ENCODE data around the gene GALNT18. TPM values are rescaled to one million over a fixed set of nuclear protein-coding genes. Genes with fewer than 3 reads are reported as not detected.

The GALNT18 gene
- polyA plus RNA-seq, 1 experiment, result 4.1 TPM

DNA sequence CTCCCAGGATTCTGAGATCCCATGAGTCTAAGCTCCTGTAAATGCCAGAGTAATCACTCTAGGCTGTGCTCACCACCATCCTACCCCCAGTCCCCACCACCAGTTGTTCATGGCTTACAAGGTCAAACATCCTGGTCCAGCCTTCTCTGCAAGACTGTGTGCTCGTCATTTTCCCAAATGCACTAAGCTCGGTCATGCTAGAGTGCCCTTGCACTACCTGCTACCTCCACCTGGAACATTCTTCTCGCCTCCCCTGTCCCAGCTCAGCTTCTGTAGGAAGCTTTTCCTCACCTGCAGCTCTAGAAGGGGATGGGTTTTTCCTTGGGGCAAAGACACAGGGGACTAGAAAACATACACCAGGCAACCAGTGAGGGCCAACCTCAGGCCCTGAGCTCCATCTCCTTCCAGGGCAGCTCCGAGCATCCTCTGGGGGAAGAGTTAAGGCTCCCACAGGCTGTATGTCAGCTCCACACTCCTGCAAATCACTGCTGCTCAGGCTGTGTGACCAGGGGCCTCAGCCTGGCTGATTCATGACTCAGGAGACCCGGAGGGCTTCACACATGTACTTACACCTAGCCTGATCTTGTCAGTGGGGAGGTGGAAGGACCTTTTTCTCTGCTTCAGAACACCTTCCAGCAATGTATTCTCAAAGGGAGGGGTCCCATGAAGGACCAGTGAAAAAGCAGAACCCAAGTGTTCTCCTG, 231.6 kb downstream of the GALNT18 start:
- POLR2A ChIA-PET, result no interaction called here
- CTCF ChIA-PET, result no interaction called here

DNA sequence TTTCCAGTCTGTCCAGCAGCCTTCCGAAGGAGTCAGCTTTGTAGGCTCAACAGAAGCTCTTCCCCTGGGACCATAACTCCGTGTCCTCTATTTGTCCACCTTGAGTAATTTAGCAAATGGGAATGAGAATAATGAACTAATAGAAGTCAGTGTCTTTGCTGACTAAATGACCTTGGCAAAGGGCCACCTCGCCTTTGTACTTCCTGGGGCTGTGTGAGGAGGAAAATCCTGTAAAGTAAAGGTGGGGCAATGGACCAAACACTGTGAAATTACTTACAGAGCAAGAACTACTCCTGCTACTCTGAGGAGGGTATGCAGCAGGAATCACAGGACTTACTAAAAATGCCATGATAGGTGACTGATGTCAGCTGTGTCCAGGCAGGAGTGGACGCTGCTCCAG, 232.6 kb downstream of the GALNT18 start:
- H3K36me3 ChIP-seq (ENCODE audit: control insufficient read depth, insufficient read depth, low read length), result no peaks in the 10 kb centered on the region
- 0 out of 2 replicates have a peak, but pooled peaks cover 2% of the 10 kb centered on the region for H3K27me3 ChIP-seq (ENCODE audit: control insufficient read depth, insufficient read depth, low read length)
- H3K4me3 ChIP-seq (ENCODE audit: low read depth, low read length), result no peak overlapping the region
- TF ChIP-seq, protein P1, sequence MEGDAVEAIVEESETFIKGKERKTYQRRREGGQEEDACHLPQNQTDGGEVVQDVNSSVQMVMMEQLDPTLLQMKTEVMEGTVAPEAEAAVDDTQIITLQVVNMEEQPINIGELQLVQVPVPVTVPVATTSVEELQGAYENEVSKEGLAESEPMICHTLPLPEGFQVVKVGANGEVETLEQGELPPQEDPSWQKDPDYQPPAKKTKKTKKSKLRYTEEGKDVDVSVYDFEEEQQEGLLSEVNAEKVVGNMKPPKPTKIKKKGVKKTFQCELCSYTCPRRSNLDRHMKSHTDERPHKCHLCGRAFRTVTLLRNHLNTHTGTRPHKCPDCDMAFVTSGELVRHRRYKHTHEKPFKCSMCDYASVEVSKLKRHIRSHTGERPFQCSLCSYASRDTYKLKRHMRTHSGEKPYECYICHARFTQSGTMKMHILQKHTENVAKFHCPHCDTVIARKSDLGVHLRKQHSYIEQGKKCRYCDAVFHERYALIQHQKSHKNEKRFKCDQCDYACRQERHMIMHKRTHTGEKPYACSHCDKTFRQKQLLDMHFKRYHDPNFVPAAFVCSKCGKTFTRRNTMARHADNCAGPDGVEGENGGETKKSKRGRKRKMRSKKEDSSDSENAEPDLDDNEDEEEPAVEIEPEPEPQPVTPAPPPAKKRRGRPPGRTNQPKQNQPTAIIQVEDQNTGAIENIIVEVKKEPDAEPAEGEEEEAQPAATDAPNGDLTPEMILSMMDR (IDR thresholded peaks at IDR 0.05; ENCODE audit: insufficient read depth, low read depth, low read length), result no peak
- ChIA-PET POLR2A (no interaction called here), CTCF (no interaction called here)
- DNase-seq (ENCODE audit: low read depth), result no peak

More for the DNA sequence above, 231.6 kb downstream of the GALNT18 start:
- no peak for DNase-seq (ENCODE audit: low read depth)
- H3K4me3 ChIP-seq (ENCODE audit: low read depth, low read length), result no peak overlapping the region
- TF ChIP-seq, protein P1 (IDR thresholded peaks at IDR 0.05; ENCODE audit: insufficient read depth, low read depth, low read length), result no peak
- 0 out of 2 replicates have a peak, but pooled peaks cover 2% of the 10 kb centered on the region for H3K27me3 ChIP-seq (ENCODE audit: control insufficient read depth, insufficient read depth, low read length)
- H3K36me3 ChIP-seq (ENCODE audit: control insufficient read depth, insufficient read depth, low read length), result no peaks in the 10 kb centered on the region

DNA sequence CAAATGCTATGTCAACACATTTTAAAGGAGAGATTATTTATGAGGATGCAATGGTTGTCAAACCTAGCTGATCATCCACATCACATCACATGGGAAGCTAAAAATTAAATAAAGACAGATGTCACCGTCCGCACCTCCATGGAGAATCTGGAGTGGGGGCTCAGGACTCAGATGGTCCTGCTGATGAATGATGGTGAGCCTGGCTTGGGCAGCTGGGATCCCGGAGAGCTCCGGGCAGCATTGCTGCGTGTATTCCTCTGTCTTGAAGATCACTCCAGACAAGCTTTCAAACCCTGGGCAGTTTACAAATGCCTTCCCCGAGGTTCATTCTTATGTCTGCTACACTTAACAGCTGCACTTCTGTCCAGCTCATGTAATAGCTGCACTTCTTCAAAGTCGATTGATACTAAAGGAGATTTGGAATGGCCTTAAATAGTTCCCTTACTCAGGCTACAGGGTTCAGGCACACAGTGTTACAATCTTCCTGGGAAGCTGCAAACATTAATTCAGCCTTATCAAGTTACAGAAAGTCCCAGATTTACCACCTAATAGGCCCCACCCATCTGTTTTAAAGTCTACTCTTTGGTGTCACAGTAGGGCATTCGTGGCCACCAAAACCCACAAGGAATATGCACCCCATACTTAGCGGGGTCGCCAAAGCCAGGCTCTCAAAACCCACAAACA, 234.0 kb downstream of the GALNT18 start:
- ChIA-PET CTCF (no interaction called here), POLR2A (no interaction called here)
- TF ChIP-seq, protein P1 (IDR thresholded peaks at IDR 0.05; ENCODE audit: insufficient read depth, low read depth, low read length), result no peak
- Histone ChIP-seq H3K27me3 (ENCODE audit: control insufficient read depth, insufficient read depth, low read length) (0 out of 2 replicates have a peak, but pooled peaks cover 2% of the 10 kb centered on the region), H3K36me3 (ENCODE audit: control insufficient read depth, insufficient read depth, low read length) (no peaks in the 10 kb centered on the region), H3K4me3 (ENCODE audit: low read depth, low read length) (no peak overlapping the region)
- no peak for DNase-seq (ENCODE audit: low read depth)

DNA sequence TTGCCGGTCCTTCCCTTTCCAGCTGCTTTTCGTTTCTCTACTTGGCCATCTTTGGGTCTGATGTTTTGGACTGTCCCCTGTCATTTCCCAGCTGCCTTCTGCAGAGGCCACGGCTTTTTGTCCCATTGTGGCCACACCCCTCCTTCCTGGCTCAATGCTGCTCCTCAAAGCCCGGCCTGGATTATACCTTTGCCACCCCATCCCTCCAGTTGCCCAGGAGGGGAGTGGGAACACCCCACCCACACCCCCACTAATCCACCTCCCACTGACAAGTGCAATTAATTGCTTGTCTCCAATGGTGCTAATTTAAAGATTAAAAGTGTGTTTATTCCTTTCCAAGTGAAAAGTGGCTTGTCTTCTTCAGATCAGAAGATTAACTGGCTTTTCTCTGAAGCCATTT, 234.6 kb downstream of the GALNT18 start:
- H3K27me3 ChIP-seq (ENCODE audit: control insufficient read depth, insufficient read depth, low read length), result 0 out of 2 replicates have a peak, but pooled peaks cover 2% of the 10 kb centered on the region
- no peaks in the 10 kb centered on the region for H3K36me3 ChIP-seq (ENCODE audit: control insufficient read depth, insufficient read depth, low read length)
- DNase-seq (ENCODE audit: low read depth), result no peak
- ChIA-PET CTCF (no interaction called here), POLR2A (no interaction called here)
- no peak overlapping the region for H3K4me3 ChIP-seq (ENCODE audit: low read depth, low read length)
- TF ChIP-seq, protein P1 (IDR thresholded peaks at IDR 0.05; ENCODE audit: insufficient read depth, low read depth, low read length), result no peak

DNA sequence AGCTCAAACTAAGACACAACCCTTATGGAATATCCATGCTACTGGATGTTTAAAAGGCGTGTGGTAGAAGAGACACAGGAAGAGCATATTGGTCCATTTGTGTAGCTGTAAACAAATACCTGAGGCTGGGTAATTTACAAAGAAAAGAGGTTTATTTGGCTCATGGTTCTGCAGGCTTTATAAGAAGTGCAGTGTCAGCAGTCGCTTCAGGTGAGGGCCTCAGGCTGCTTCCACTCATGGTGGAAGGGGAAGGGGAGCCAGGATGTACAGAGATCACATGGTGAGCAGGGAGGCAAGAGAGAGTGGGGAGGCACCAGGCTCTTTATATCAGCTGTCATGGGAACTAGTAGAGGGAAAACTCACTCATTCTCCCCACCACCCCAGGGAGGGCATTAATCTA, 237.0 kb downstream of the GALNT18 start:
- no peaks in the 10 kb centered on the region for H3K36me3 ChIP-seq (ENCODE audit: control insufficient read depth, insufficient read depth, low read length)
- ChIA-PET CTCF (no interaction called here), POLR2A (no interaction called here)
- H3K27me3 ChIP-seq (ENCODE audit: control insufficient read depth, insufficient read depth, low read length), result 0 out of 2 replicates have a peak, but pooled peaks cover 2% of the 10 kb centered on the region
- no peak overlapping the region for H3K4me3 ChIP-seq (ENCODE audit: low read depth, low read length)
- no peak for DNase-seq (ENCODE audit: low read depth)
- TF ChIP-seq, protein P1 (IDR thresholded peaks at IDR 0.05; ENCODE audit: insufficient read depth, low read depth, low read length), result no peak
